ENCODE results near the gene COL4A6. TPM values are rescaled to one million over a fixed set of nuclear protein-coding genes. Genes with fewer than 3 reads are reported as not detected.

COL4A6 gene
- total RNA-seq, 2 experiments from 2014 or later, result not detected

DNA sequence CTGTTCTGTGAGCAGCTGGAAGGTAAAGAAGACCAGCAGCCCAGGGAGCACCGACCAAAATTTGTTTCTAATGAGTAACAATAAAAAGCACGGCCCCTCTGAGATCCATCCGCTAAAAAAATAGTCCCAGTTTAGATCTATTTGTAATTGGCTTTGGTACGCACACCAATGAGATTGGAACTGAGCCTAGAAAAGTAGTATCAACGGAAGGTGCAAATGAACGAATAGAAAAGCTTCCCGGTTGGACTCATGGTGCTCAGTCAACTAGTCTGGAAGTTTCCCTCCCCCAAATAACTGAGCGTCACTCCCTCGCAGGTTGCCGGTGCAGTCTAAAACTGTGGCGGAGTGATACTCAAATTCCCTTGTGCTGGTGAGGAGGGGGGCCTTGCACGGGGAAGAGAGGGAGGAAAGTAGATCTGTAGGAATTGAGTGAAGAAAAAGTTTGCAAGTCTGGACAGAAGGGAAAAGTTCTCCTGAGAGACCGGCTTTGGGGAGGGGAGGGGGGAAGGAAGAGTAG is 1.3 kb upstream of the COL4A6 start, which contains the start of gene COL4A5:
Gene COL4A5, plus strand, starts transcription at position 413 of the 517 bp plus-strand sequence. CDS start 288 bp downstream, outside the sequence.
- TF ChIP-seq EZH2phosphoT487 (IDR thresholded peaks at IDR 0.05; ENCODE audit: borderline replicate concordance, low read depth, low read length), result no peak
- TF ChIP-seq, protein P1, sequence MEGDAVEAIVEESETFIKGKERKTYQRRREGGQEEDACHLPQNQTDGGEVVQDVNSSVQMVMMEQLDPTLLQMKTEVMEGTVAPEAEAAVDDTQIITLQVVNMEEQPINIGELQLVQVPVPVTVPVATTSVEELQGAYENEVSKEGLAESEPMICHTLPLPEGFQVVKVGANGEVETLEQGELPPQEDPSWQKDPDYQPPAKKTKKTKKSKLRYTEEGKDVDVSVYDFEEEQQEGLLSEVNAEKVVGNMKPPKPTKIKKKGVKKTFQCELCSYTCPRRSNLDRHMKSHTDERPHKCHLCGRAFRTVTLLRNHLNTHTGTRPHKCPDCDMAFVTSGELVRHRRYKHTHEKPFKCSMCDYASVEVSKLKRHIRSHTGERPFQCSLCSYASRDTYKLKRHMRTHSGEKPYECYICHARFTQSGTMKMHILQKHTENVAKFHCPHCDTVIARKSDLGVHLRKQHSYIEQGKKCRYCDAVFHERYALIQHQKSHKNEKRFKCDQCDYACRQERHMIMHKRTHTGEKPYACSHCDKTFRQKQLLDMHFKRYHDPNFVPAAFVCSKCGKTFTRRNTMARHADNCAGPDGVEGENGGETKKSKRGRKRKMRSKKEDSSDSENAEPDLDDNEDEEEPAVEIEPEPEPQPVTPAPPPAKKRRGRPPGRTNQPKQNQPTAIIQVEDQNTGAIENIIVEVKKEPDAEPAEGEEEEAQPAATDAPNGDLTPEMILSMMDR (conservative IDR thresholded peaks at IDR 0.05; ENCODE audit: low read length), result no peak
- no peaks in the 10 kb centered on the region for H4K20me1 ChIP-seq (ENCODE audit: insufficient read depth, low read length)
- intact Hi-C loops (cut with micrococcal nuclease; ENCODE audit: unreplicated experiment), result no loop called here
- H3K9me2 ChIP-seq (ENCODE audit: insufficient read depth, low read length), result no peaks in the 10 kb centered on the region
- ChIA-PET CTCF (ENCODE audit: unreplicated experiment) (no interaction called here), POLR2A (no interaction called here)
- H3K4me3 ChIP-seq (ENCODE audit: low read depth, low read length, poor library complexity, severe bottlenecking), result no peak within 1 kb of the TSS
- no peak within 1 kb of the TSS for H3K27ac ChIP-seq (ENCODE audit: low read depth, low read length, poor library complexity, severe bottlenecking)
- no peaks in the 10 kb centered on the region for H3K36me3 ChIP-seq (ENCODE audit: insufficient read depth, low read length)
- no peak for DNase-seq (ENCODE audit: low spot score)
- H3K4me1 ChIP-seq (ENCODE audit: insufficient read depth, low read length, poor library complexity, severe bottlenecking), result no peaks in the 10 kb centered on the region
- H3K4me2 ChIP-seq (ENCODE audit: low read length), result no peak within 1 kb of the TSS
- BruUV-seq (replicated peaks), result no TSS peak
- H3K9me3 ChIP-seq (ENCODE audit: low read length), result no peaks in the 10 kb centered on the region
- H2AFZ ChIP-seq (ENCODE audit: low read length), result no peak within 1 kb of the TSS
- H3K79me2 ChIP-seq (ENCODE audit: insufficient read depth, low read depth, low read length), result no peaks in the 10 kb centered on the region

DNA sequence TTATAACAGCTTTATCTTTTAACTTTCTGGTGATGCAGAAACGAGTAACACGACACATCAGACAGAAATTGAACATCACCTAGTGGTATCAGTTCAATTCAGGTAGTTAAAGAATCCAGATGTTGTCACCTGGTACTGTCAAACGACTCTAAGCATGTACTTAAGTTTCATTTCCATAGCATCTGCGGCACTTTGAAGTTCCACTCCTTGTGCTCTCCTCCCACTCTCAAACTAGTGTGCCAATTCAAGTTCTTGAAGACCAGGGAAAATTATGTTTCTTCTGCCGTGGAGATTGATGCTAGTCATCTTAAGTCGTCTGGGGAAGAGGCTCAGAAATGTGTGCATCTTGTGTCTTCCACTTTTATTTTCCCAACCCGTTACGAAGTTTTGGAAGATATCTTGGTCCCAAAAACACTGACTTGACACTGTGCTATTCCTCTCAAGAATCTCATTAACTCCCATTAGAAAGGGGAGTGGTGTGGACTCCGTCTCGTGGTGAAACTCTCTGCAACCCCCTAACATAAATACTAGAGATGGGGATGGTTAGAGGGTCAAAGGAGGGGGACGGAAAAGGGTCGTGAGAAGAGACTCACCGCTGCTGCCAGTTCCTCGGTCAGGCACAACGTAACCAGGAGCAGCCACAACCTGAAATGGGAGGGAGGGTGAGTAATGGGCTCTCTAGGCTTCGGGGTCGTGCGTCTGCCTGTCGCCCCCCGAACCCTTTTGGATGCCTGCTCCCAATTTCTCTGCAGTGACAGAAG is 693 bp downstream of the COL4A6 start:
- H3K9me3 ChIP-seq (ENCODE audit: low read length), result no peaks in the 10 kb centered on the region
- BruUV-seq (replicated peaks), result no TSS peak
- no peak overlapping the region for H2AFZ ChIP-seq (ENCODE audit: low read length)
- H3K4me2 ChIP-seq (ENCODE audit: low read length), result no peak overlapping the region
- no peaks in the 10 kb centered on the region for H4K20me1 ChIP-seq (ENCODE audit: insufficient read depth, low read length)
- H3K36me3 ChIP-seq (ENCODE audit: insufficient read depth, low read length), result no peaks in the 10 kb centered on the region
- no peaks in the 10 kb centered on the region for H3K9me2 ChIP-seq (ENCODE audit: insufficient read depth, low read length)
- intact Hi-C loops (cut with micrococcal nuclease; ENCODE audit: unreplicated experiment), result no loop called here
- ChIA-PET POLR2A (no interaction called here), CTCF (ENCODE audit: unreplicated experiment) (no interaction called here)
- no peak overlapping the region for H3K4me3 ChIP-seq (ENCODE audit: low read depth, low read length, poor library complexity, severe bottlenecking)
- DNase-seq (ENCODE audit: low spot score), result no peak
- H3K27ac ChIP-seq (ENCODE audit: low read depth, low read length, poor library complexity, severe bottlenecking), result no peak overlapping the region
- H3K79me2 ChIP-seq (ENCODE audit: insufficient read depth, low read depth, low read length), result no peaks in the 10 kb centered on the region
- no peaks in the 10 kb centered on the region for H3K4me1 ChIP-seq (ENCODE audit: insufficient read depth, low read length, poor library complexity, severe bottlenecking)
- TF ChIP-seq EZH2phosphoT487 (IDR thresholded peaks at IDR 0.05; ENCODE audit: borderline replicate concordance, low read depth, low read length), result no peak
- TF ChIP-seq, protein P1 (conservative IDR thresholded peaks at IDR 0.05; ENCODE audit: low read length), result no peak

DNA sequence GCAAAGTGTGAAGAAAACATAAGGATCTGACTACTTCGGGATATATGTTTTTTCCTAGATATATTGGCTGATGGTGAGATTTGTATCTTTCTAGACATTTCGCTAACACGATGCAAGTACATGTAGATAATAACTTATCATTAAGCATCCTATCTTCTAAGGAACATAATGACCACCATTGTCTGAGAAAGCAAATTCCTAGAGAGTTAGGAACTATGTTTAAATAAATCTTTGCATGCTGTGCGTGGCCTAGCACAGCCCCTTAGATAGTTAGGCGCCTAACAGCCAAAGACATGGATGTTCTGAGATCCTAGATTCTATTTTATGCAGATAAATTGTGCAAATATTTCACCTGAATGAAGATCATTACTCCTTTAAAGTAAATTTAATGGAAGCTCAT is 3.0 kb downstream of the COL4A6 start:
- no peak overlapping the region for H3K4me3 ChIP-seq (ENCODE audit: low read depth, low read length, poor library complexity, severe bottlenecking)
- no peaks in the 10 kb centered on the region for H3K9me2 ChIP-seq (ENCODE audit: insufficient read depth, low read length)
- POLR2A ChIA-PET, result interaction anchor here (0.7 kb wide), 1 partner anchor 22 kb away, joined by 3 read pairs; no protein-coding TSS in a partner anchor
- no peaks in the 10 kb centered on the region for H4K20me1 ChIP-seq (ENCODE audit: insufficient read depth, low read length)
- H3K27ac ChIP-seq (ENCODE audit: low read depth, low read length, poor library complexity, severe bottlenecking), result no peak overlapping the region
- no peak overlapping the region for H3K4me2 ChIP-seq (ENCODE audit: low read length)
- no peaks in the 10 kb centered on the region for H3K9me3 ChIP-seq (ENCODE audit: low read length)
- DNase-seq (ENCODE audit: low spot score), result no peak
- no peak overlapping the region for H2AFZ ChIP-seq (ENCODE audit: low read length)
- H3K4me1 ChIP-seq (ENCODE audit: insufficient read depth, low read length, poor library complexity, severe bottlenecking), result no peaks in the 10 kb centered on the region
- no peaks in the 10 kb centered on the region for H3K79me2 ChIP-seq (ENCODE audit: insufficient read depth, low read depth, low read length)
- no TSS peak for BruUV-seq (replicated peaks)
- CTCF ChIA-PET (ENCODE audit: unreplicated experiment), result no interaction called here
- no peaks in the 10 kb centered on the region for H3K36me3 ChIP-seq (ENCODE audit: insufficient read depth, low read length)
- no peak for TF ChIP-seq EZH2phosphoT487 (IDR thresholded peaks at IDR 0.05; ENCODE audit: borderline replicate concordance, low read depth, low read length)
- intact Hi-C loops (cut with micrococcal nuclease; ENCODE audit: unreplicated experiment), result no loop called here

Measured in OCI-LY7 (cell line).